GM18909 (cell line): ENCODE results near the gene ZNRF3.

Experiments used
- ATAC-seq: cut with Tn5 transposase; IDR thresholded peaks from one replicate; pipeline ENCODE4 v1.9.1; 2021; ENCODE audit warnings: mild to moderate bottlenecking; ENCODE audit not compliant: unreplicated experiment, poor library complexity

Gene ZNRF3

DNA sequence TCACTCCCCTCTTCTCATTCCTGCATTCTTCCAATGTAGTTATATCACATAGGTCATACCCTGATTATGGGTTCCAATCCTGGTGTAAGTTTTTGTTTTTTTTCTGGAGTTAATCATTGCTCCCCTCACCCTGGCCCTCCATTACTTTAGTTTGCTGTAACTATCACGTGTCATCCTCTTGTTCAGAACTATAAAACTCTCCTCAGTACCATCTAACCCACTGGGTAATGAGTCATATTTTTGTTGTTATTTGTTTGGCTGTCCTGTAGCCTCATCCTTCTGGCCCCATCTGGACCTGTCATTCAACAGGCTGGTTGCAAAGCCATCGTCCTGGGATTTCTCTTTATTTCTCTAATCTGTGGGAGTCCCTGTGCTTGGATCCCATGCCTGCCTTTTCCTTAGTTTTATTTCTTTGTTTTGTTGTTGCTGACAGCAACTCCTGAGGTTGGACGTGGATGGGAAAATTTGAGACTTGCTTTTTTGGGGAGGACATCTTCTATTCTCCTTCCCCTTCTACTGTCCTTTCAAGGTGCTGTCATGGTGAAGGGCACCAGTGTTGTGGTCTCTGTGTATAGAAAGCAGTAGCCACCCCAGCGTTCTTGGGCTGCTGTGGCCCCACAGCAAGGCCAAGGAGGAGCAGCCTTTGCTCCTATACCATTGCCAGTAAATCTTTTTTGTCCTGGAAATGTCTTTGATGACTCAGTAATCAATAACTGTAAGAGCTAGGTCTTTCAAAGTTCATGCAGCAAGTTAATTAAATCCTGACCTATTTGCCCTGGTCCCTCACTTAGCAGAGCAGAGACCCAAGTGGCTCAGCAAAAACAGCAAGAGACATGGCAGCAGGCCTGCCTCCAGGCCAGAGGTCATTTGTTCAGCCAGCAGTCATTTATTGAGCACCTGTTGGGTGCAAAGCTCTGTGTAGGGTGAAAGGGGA, 95.8 kb downstream of the ZNRF3 start:
- ATAC-seq: no peak

- no peak for ATAC-seq
Observed at GRCh38 chr22:28980326-28980725, 97.0 kb downstream of the ZNRF3 start.

DNA sequence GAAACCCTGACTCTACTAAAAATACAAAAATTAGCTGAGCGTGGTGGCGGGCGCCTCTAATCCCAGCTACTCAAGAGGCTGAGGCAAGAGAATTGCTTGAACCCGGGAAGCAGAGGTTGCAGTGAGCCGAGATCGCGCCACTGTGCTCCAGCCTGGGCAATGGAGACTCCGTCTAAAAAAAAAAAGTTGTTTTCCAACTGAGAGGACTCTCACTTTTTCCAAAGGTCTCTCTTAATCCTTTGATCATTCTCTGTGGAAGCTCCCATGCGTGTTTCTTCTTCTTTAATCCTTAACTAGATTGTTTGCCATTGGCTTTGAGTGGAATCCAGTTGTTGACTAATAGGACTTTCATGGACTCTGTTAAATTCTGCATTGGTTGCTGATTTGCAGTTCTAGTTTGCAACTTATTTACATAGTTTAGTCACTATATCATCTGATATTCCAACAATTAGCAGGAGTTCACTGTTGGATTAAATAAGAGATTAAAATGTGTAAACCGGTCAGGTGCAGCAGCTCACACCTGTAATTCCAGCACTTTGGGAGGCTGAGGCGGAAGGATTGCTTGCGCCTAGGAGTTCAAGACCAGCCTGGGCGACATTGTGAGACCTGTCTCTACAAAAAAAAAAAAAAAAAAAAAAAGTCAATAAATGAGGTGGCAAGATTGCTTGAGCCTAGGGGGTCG, 98.6 kb downstream of the ZNRF3 start:
- no peak for ATAC-seq

GRCh38 chr22:28983190-28983589, 99.8 kb downstream of the ZNRF3 start:
- ATAC-seq: no peak

- ATAC-seq: no peak
Observed at GRCh38 chr22:28983788-28984441, 100.5 kb downstream of the ZNRF3 start.

DNA sequence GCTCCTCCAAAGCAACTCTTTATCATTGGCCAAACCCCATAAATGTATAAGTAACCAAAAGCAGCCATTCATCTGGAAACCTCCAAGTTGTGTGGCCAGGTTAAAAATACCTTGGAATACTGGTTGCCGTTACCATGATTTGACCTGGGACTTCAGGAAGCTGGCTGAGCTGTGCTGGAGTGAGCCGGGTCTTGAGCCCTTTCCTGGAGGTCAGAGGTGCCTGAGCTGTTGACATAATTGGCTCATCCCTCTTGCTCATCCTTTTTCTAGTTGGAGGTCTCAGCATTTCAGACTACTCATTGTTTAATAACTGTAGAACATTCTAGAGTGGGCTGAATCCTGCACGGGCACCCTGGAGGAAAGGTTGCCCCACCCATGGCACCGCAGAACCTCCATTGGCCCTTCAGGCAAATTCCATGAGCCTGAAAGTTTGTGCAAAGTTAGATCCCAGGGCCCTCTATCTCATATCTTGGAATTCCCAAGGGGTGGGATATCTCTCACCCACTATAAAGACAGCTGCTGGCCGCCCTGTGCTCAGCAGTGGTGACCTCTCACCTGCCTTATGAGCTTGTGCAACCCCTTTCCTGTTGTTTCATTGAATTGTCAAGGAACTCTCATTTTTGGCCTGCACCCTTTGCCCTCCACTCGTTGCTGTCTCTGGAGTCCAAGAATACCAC, 101.2 kb downstream of the ZNRF3 start:
- ATAC-seq: no peak

- ATAC-seq: no peak
Observed at GRCh38 chr22:28985581-28986290, 102.4 kb downstream of the ZNRF3 start.

DNA sequence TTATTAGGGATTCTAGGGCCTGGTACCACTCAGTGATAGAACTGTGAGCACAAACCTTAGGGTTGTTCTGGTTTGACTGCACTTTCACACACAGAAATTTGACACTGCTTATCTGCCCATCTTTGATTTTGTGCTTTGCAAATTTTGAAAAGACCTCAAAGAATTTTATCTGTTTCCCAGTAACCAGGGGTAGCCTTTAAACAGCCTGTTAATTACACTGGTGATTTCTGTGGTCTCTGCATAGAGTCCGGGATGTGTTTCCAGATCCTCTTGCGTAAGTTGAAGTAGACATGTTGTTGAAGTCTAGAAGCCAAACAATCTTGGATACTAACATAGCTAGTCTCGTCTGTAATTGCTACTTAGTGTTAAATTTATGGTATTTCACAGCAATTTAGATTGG, 103.0 kb downstream of the ZNRF3 start:
- ATAC-seq: no peak

GRCh38 chr22:28988457-28988856, 105.1 kb downstream of the ZNRF3 start:
- ATAC-seq: no peak

- ATAC-seq: no peak
Observed at GRCh38 chr22:28989035-28989464, 105.7 kb downstream of the ZNRF3 start.

- no peak for ATAC-seq
Observed at GRCh38 chr22:28989484-28989883, 106.1 kb downstream of the ZNRF3 start.

- no peak for ATAC-seq
Observed at GRCh38 chr22:28989912-28990311, 106.5 kb downstream of the ZNRF3 start.

DNA sequence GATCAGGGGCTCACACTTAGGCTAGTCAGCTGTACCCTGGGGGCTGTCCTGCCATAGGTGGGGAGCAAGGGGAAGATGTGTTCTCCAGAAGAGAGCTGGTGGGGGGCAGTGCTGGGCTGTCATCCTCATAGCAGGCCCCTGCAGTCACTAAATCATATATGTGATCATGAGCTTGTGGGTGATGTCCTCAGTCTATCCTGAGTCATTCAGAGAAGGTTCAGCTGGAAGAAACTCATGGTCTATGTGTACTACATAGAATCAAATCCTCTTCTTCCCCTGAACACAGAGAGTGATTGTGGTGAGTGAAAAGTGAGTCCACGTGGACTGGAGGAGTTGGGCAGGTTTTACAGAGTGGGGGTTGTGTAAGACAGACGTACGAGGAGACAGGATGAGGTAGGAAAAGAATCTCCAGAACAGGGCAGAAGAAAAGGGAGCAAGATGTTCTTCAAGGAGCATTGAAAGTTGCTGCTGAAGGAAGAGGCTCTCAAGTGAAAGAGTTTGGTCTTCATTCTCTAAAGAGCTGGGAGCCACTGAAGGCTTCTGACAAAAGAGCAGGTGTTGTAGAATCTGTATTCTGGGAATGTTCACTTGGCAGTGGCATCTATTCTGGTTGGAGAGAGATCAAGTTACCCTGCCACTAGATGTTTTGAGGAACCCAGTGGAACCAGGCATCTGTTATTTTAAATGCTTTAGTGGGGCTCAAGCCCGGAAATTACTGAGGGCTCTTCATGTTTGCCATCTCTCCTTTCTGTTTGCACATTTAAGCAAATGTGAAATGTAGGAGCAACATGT, 109.4 kb downstream of the ZNRF3 start:
- ATAC-seq: no peak

DNA sequence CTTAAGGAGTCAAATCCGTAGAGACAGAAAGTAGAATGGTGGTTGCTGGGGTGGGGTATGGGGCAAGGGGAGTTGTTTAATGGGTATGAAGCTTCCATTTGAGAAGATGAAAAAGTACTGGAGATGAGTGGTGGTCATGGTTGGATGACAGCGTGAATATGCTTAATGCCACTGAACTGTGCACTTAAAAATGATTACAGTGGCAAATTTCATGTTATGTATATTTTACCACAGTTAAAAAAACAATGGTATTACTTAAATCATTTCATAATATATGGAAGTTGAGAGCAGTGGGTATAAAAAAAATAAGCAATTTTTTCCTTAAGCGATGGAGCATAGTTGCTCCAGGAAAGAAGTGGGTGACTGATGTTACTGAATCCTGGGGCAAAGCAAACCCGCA, 111.2 kb downstream of the ZNRF3 start:
- ATAC-seq: no peak

GRCh38 chr22:28995551-28995950, 112.2 kb downstream of the ZNRF3 start:
- no peak for ATAC-seq

GRCh38 chr22:28997342-28997741, 114.0 kb downstream of the ZNRF3 start:
- no peak for ATAC-seq

DNA sequence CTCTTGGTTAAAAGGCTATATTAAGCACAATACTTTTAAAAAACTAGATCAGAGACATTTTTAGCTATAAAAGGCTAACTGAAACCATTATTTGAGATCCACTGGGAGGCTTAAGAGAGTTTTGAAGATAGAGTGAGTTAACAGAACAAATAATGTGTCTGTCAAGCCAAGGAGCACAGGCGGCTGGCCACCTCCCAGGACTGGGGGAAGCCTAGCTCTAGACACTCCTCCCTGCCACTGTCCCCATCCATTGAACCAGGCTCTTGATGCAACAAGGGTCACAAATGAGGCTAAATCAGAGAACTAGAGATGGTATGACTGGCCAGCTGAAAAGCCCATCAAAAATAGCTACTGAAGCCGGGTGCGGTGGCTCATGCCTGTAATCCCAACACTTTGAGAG, 115.3 kb downstream of the ZNRF3 start:
- ATAC-seq: no peak

DNA sequence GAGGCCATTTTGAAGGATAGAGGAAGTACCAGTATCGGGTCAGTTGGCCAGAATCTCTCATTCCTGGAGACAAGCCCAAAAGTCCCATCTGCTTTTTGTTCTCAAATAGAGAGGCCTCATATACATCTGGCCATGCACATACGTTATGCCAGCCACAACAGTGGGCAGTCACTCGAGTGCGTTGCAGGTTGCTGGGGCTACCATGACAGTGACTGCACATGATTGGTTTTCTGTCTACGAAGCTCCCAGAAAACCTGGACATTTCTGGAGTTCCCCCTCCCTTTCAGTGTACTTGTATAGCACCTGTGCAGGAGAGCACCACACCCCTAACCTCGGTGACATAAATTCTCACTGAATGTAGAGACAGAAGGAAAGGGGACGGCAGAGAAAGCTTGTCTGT, 116.1 kb downstream of the ZNRF3 start:
- no peak for ATAC-seq

DNA sequence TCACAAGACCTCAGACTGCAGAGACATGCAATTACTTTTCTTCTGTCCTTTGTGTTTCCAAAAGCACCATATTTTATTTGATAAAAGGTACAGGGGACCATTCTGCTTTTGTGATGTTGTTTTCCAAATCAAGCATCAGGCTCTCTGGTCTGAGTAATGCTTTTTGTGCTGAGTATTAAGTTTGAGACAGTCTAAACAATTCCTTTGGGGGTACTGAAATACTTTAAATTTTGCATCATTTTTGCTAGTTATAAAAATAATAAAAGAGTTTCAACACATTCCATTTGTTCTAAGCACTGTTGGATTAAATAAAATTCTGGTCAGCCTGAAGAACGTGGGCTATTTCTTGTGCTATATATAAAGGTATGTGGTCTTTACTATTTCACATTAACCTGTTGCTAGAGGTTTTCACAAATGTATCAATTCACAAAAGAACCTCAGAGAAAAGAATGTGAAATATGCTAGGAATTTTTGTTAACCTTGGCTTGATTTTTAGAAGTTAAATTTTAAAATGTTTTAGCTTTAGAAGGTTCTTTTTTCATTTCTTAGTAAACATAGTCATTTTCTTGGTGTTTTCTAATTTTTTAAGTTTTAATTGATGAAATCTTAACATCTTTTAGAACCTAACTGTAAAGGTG, 116.7 kb downstream of the ZNRF3 start:
- ATAC-seq: no peak
